GM23248 (cell line): ENCODE measurements around the gene HNMT. TPM values are rescaled to one million over a fixed set of nuclear protein-coding genes. Genes with fewer than 3 reads are reported as not detected.

ENCODE experiments used
- DNase-seq: peaks from one replicate; pipeline ENCODE4 v3.0.0-alpha.2; 2015
- H2AFZ ChIP-seq: fragments of 200-600 bp; sonication (generic); 2 replicates; pipeline ENCODE4 v1.6.1; 2016; ENCODE audit warnings: antibody characterized with exemption
- H3F3A ChIP-seq: fragments of 200-600 bp; sonication (generic); 2 replicates; pipeline ENCODE4 v1.6.1; 2016; ENCODE audit warnings: mild to moderate bottlenecking, antibody characterized with exemption, mixed run types; ENCODE audit not compliant: insufficient read depth
- H3K27ac ChIP-seq: fragments of 200-600 bp; sonication (generic); 2 replicates; pipeline ENCODE4 v1.5.1; 2016; ENCODE audit warnings: mild to moderate bottlenecking
- H3K27me3 ChIP-seq: fragments of 200-600 bp; sonication (generic); replicated peaks from 2 replicates; pipeline ENCODE4 v1.6.1; 2016; ENCODE audit warnings: mild to moderate bottlenecking; ENCODE audit not compliant: insufficient read depth
- H3K36me3 ChIP-seq: fragments of 200-600 bp; sonication (generic); 2 replicates; pipeline ENCODE4 v1.6.1; 2016; ENCODE audit warnings: low read depth, mild to moderate bottlenecking
- H3K4me1 ChIP-seq: fragments of 200-600 bp; sonication (generic); 2 replicates; pipeline ENCODE4 v1.6.1; 2016; ENCODE audit warnings: mild to moderate bottlenecking; ENCODE audit not compliant: insufficient read depth
- H3K4me2 ChIP-seq: fragments of 200-600 bp; sonication (generic); one replicate; pipeline ENCODE4 v1.6.1; 2016; ENCODE audit warnings: mild to moderate bottlenecking; ENCODE audit not compliant: unreplicated experiment
- H3K4me3 ChIP-seq: fragments of 200-600 bp; sonication (generic); 2 replicates; pipeline ENCODE4 v1.5.1; 2016; ENCODE audit warnings: mild to moderate bottlenecking
- H3K79me2 ChIP-seq: fragments of 200-600 bp; sonication (generic); 2 replicates; pipeline ENCODE4 v1.6.1; 2016; ENCODE audit warnings: mild to moderate bottlenecking; ENCODE audit not compliant: insufficient read depth
- H3K9ac ChIP-seq: fragments of 200-600 bp; sonication (generic); 2 replicates; pipeline ENCODE4 v1.6.1; 2016; ENCODE audit warnings: mild to moderate bottlenecking
- H3K9me2 ChIP-seq: fragments of 200-600 bp; sonication (generic); 2 replicates; pipeline ENCODE4 v1.6.1; 2016; ENCODE audit warnings: mixed run types, mild to moderate bottlenecking, moderate library complexity; ENCODE audit not compliant: insufficient read depth
- H3K9me3 ChIP-seq: fragments of 200-600 bp; sonication (generic); one replicate; pipeline ENCODE4 v1.6.1; 2017; ENCODE audit warnings: low read depth
- H4K20me1 ChIP-seq: fragments of 200-600 bp; sonication (generic); 2 replicates; pipeline ENCODE4 v1.6.0; 2016; ENCODE audit not compliant: insufficient read depth
- EZH2 ChIP-seq: fragments of 200-600 bp; sonication (generic); IDR thresholded peaks from 2 replicates; pipeline ENCODE4 v1.6.1; 2018; ENCODE audit warnings: antibody characterized with exemption, mild to moderate bottlenecking; ENCODE audit not compliant: insufficient read depth, poor library complexity, severe bottlenecking
- EZH2phosphoT487 ChIP-seq: fragments of 200-600 bp; sonication (generic); IDR thresholded peaks from 2 replicates; pipeline ENCODE4 v1.6.1; 2018; ENCODE audit warnings: antibody characterized with exemption, moderate library complexity, mild to moderate bottlenecking, low read depth; ENCODE audit not compliant: insufficient read depth
- WGBS, 2 experiments: methylation state at CpG; one replicate each; pipeline ENCODE4 v1.1.6; 2015 to 2017; ENCODE audit warnings: low lambda C conversion rate in 2 of 2, low coverage in 1 of 2; ENCODE audit errors: missing lambda C conversion rate in 2 of 2; 5-methylcytosine and 5-hydroxymethylcytosine counted together
- in situ Hi-C: fragments of 300-500 bp; cut with MboI; formaldehyde crosslinking; loops from 2 replicates; pipeline ENCODE4 v1.15.0; 2020
- polyA plus RNA-seq: library from polyadenylated mRNA; unstranded; fragments of >200 nt; fragmentation: Nextera tagmentation; extraction: Ambion mirVana; gene quantifications from 2 replicates; pipeline ENCODE4 v1.2.1, GENCODE V29; 2016
- total RNA-seq: library from RNA; depleted of rRNA; stranded (reverse); fragments of >200 nt; shearing (Covaris generic); gene quantifications from 2 replicates; pipeline ENCODE4 v1.2.3, GENCODE V29; 2014

Gene HNMT
- total and polyA plus RNA-seq, 2 experiments from 2014 or later: 6.8 to 7.3 TPM

DNA sequence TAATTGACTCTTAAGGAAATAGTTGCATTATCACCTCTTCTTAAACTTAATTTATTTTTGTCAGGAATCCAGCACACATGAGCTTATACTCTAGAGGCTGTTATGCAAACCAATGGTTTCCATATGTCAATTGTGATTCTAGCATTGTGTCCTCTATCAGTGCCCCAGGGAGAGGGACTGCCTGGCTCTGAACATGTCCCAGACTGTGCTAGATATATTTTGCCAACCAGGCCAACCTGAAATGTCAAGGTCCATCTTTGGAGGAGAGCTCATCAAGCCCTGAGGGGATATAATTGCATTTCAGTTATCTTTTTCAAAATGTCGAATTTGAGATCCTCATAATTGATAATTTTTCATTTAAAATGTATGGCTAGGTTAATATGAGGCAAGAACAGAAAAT, 34.2 kb downstream of the HNMT start:
- no peaks in the 10 kb centered on the region for H3K9me3 ChIP-seq
- 13 to 17% methylated on average over 1 of the region's 1 CpG for WGBS, 2 experiments

DNA sequence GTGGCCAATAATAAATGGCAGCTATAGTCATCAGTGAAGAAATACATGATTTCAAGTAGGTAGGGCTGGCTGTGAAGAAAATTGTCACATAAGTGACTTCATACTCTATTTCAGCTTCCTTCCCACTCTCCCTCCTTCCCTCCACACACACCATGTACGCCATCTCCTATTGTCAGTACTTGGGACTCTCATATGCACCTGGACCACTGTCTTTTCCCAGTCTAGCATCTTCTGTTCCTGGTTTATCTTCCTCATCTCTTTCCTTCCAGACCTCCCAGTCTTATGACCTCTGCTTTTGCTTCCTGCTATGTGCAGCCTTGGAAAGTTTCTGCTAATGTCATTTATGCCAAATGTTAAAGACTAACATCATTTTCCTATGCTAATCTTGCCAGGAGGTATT, 35.0 kb downstream of the HNMT start:
- Histone ChIP-seq H3K36me3 (no peaks in the 10 kb centered on the region), H3K27me3 (no peaks in the 10 kb centered on the region), H3K4me1 (no peaks in the 10 kb centered on the region), H3K9me3 (no peaks in the 10 kb centered on the region), H3K9me2 (no peaks in the 10 kb centered on the region), H3K9ac (no peak overlapping the region), H4K20me1 (no peaks in the 10 kb centered on the region), H3K4me3 (no peak overlapping the region), H3K79me2 (no peaks in the 10 kb centered on the region), H2AFZ (no peak overlapping the region), H3F3A (no peaks in the 10 kb centered on the region), H3K4me2 (no peak overlapping the region), H3K27ac (no peak overlapping the region)
- 68 to 80% methylated on average over 1 of the region's 1 CpG for whole genome bisulfite sequencing, 2 experiments
- in situ Hi-C loops: no loop called here
- TF ChIP-seq EZH2phosphoT487 (no peak), EZH2 (no peak)
- no peak for DNase-seq

More for the DNA sequence above, 34.2 kb downstream of the HNMT start:
- H3K27ac ChIP-seq: no peak overlapping the region
- H2AFZ ChIP-seq: no peak overlapping the region
- in situ Hi-C loops: no loop called here
- no peak overlapping the region for H3K4me2 ChIP-seq
- DNase-seq: no peak
- H3F3A ChIP-seq: no peaks in the 10 kb centered on the region
- no peak overlapping the region for H3K4me3 ChIP-seq
- H4K20me1 ChIP-seq: no peaks in the 10 kb centered on the region
- no peaks in the 10 kb centered on the region for H3K4me1 ChIP-seq
- no peaks in the 10 kb centered on the region for H3K36me3 ChIP-seq
- H3K9ac ChIP-seq: no peak overlapping the region
- TF ChIP-seq EZH2 (no peak), EZH2phosphoT487 (no peak)
- no peaks in the 10 kb centered on the region for H3K9me2 ChIP-seq
- H3K27me3 ChIP-seq: no peaks in the 10 kb centered on the region
- H3K79me2 ChIP-seq: no peaks in the 10 kb centered on the region

DNA sequence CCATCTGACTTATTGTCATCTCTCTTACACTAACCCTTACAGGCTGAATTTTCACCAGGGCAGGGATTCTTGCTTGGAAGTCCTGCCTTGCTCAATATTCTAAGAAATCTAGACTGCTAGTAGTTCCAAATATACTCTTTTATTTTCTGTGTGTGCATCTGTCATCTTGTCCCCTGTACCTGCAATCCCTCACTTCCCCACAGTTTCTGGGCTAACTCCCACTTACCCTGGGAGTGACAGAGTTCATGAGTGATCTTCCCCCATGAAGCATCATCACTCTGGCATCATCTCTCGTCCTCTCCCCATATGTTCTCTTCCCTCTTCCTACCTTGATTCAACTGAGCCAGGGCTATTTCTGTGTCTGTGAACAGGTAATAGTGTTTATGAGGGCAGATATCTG, 35.7 kb downstream of the HNMT start:
- no peaks in the 10 kb centered on the region for H3F3A ChIP-seq
- H2AFZ ChIP-seq: no peak overlapping the region
- no peak overlapping the region for H3K4me3 ChIP-seq
- no peak overlapping the region for H3K27ac ChIP-seq
- no peaks in the 10 kb centered on the region for H3K79me2 ChIP-seq
- no peaks in the 10 kb centered on the region for H4K20me1 ChIP-seq
- no peaks in the 10 kb centered on the region for H3K27me3 ChIP-seq
- DNase-seq: no peak
- WGBS, 2 experiments: 33 to 43% methylated on average over 1 of the region's 1 CpG
- in situ Hi-C loops: no loop called here
- no peaks in the 10 kb centered on the region for H3K9me2 ChIP-seq
- no peaks in the 10 kb centered on the region for H3K9me3 ChIP-seq
- H3K36me3 ChIP-seq: no peaks in the 10 kb centered on the region
- no peak overlapping the region for H3K4me2 ChIP-seq
- TF ChIP-seq EZH2phosphoT487 (no peak), EZH2 (no peak)
- H3K9ac ChIP-seq: no peak overlapping the region
- no peaks in the 10 kb centered on the region for H3K4me1 ChIP-seq

DNA sequence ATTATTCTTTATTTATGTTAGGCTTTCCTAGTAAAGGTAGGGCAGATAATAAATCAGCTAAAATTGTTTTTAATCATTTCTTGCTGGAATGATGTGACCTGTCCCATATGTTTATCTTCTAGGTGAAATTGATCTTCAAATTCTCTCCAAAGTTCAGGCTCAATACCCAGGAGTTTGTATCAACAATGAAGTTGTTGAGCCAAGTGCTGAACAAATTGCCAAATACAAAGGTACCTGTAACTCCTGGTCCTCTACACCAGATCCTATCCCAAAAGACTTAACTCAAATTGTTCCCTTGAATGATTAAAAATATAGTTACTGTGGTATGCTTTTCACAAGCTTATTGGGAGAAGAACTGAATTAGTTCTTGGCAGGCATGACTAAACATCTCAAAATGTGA, 36.5 kb downstream of the HNMT start:
- in situ Hi-C loops: no loop called here
- Histone ChIP-seq H3K9me2 (no peaks in the 10 kb centered on the region), H3K27me3 (no peaks in the 10 kb centered on the region), H4K20me1 (no peaks in the 10 kb centered on the region), H3K27ac (no peak overlapping the region), H3K79me2 (no peaks in the 10 kb centered on the region), H3K4me1 (no peaks in the 10 kb centered on the region), H3K9me3 (no peaks in the 10 kb centered on the region), H3K4me2 (no peak overlapping the region), H3F3A (no peaks in the 10 kb centered on the region), H3K9ac (no peak overlapping the region), H3K36me3 (no peaks in the 10 kb centered on the region), H3K4me3 (no peak overlapping the region), H2AFZ (no peak overlapping the region)
- TF ChIP-seq EZH2phosphoT487: no peak
- no peak for TF ChIP-seq EZH2
- no peak for DNase-seq

DNA sequence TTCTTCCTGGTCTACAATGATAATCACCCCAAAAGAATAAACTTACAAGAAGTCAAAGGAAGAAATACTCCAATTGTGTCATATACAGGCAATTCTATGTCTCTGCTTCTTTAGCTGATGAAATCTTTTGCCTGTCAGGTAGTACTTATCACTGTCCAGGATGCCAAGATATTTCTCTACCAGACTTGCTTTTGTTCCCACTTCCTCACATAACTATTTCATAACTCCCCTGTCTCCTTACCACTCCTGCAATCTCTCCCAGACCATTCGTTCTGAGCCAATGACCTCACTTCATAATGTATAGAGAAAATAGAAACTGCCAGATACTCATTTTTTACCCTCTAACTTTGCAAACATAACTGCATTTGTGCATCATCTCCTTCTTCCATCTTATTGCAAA, 39.1 kb downstream of the HNMT start:
- Histone ChIP-seq H3F3A (no peaks in the 10 kb centered on the region), H3K4me1 (no peaks in the 10 kb centered on the region), H3K4me2 (no peak overlapping the region), H3K9me3 (no peaks in the 10 kb centered on the region), H3K27me3 (no peaks in the 10 kb centered on the region), H4K20me1 (no peaks in the 10 kb centered on the region), H3K36me3 (no peaks in the 10 kb centered on the region), H3K9me2 (no peaks in the 10 kb centered on the region), H3K9ac (no peak overlapping the region), H2AFZ (no peak overlapping the region), H3K79me2 (no peaks in the 10 kb centered on the region), H3K4me3 (no peak overlapping the region), H3K27ac (no peak overlapping the region)
- WGBS, 2 experiments: 48 to 50% methylated on average over 1 of the region's 1 CpG
- TF ChIP-seq EZH2phosphoT487 (no peak), EZH2 (no peak)
- in situ Hi-C loops: no loop called here
- DNase-seq: no peak
